A549 (cell line): ENCODE results near the gene FRMD3.

Experiments
- GATA3 ChIP-seq: IDR thresholded peaks from 2 replicates; pipeline ENCODE4 v1.6.1; 2012; ENCODE audit warnings: borderline replicate concordance
- NPAS2 ChIP-seq: fragments of 250-450 bp; sonication (Bioruptor Pico); IDR thresholded peaks from 2 replicates; pipeline ENCODE4 v1.8.0; 2022; ENCODE audit warnings: mild to moderate bottlenecking, moderate library complexity, borderline replicate concordance
- POLR2A ChIP-seq: IDR thresholded peaks from 2 replicates; pipeline ENCODE4 v1.6.1; 2012; ENCODE audit warnings: mild to moderate bottlenecking, low read length

- TF ChIP-seq POLR2A (no peak), NPAS2 (CRISPR knock-in tag) (no peak), GATA3 (no peak)
Observed at GRCh38 chr9:83219924-83220438, 318.2 kb downstream of the FRMD3 start.
